ENCODE measurements around the gene CEP192. TPM values are rescaled to one million over a fixed set of nuclear protein-coding genes. Genes with fewer than 3 reads are reported as not detected.
A peak's percentile ranks its signal among the peaks of the same experiment; 100 is the strongest.

The CEP192 gene
- total and polyA plus RNA-seq, 3 donors from 2014 or later = 34.1 to 77.3 (median 61.2) TPM

- Histone ChIP-seq H3K27me3 (no peaks in the 10 kb centered on the region), H3K27ac (peak overlapping the region; percentile 16 to 55), H3K4me3 (no peak overlapping the region), H3K9me3 (no peaks in the 10 kb centered on the region), H3K36me3 (ENCODE audit: low read depth, missing control alignments) (no peaks in the 10 kb centered on the region), H3K4me1 (peaks cover 12% of the 10 kb centered on the region)
- WGBS, 2 donors = 64 to 66% methylated on average over 12 of the region's 12 CpGs
- no peak for DNase-seq
- TF ChIP-seq POLR2A (IDR thresholded peaks at IDR 0.05) (no peak), CTCF (IDR thresholded peaks at IDR 0.05) (no peak)
- intact Hi-C loops (cut with DNase I; ENCODE audit: low total_unique reads) = no loop called here
Observed at GRCh38 chr18:13006531-13007247, 15.5 kb downstream of the CEP192 start.

GRCh38 chr18:13007248-13007560, 16.0 kb downstream of the CEP192 start:
- TF ChIP-seq CTCF (IDR thresholded peaks at IDR 0.05) (no peak), POLR2A (IDR thresholded peaks at IDR 0.05) (no peak)
- no peaks in the 10 kb centered on the region for H3K36me3 ChIP-seq (ENCODE audit: low read depth, missing control alignments)
- intact Hi-C loops (cut with DNase I; ENCODE audit: low total_unique reads) = no loop called here
- peaks cover 12% of the 10 kb centered on the region for H3K4me1 ChIP-seq
- no peaks in the 10 kb centered on the region for H3K27me3 ChIP-seq
- no peak for DNase-seq
- WGBS, 2 donors = 46 to 68% methylated on average over 2 of the region's 2 CpGs
- no peaks in the 10 kb centered on the region for H3K9me3 ChIP-seq
- H3K27ac ChIP-seq = peak overlapping the region; percentile 16 to 55
- H3K4me3 ChIP-seq = no peak overlapping the region

- Histone ChIP-seq H3K9me3 (no peaks in the 10 kb centered on the region), H3K27ac (no peak overlapping the region), H3K27me3 (no peaks in the 10 kb centered on the region), H3K4me1 (peaks cover 2% of the 10 kb centered on the region), H3K36me3 (ENCODE audit: low read depth, missing control alignments) (no peaks in the 10 kb centered on the region), H3K4me3 (no peak overlapping the region)
- no peak for DNase-seq
- 92 to 97% methylated on average over 5 of the region's 5 CpGs for WGBS, 2 donors
- TF ChIP-seq POLR2A (IDR thresholded peaks at IDR 0.05) (no peak), CTCF (IDR thresholded peaks at IDR 0.05) (no peak)
- intact Hi-C loops (cut with DNase I; ENCODE audit: low total_unique reads) = no loop called here
Observed at GRCh38 chr18:13011719-13012118, 20.6 kb downstream of the CEP192 start.

GRCh38 chr18:13014232-13014631, 23.1 kb downstream of the CEP192 start:
- H3K4me3 ChIP-seq = no peak overlapping the region
- H3K4me1 ChIP-seq = no peaks in the 10 kb centered on the region
- no peaks in the 10 kb centered on the region for H3K9me3 ChIP-seq
- no peak overlapping the region for H3K27ac ChIP-seq
- no peak for DNase-seq
- no peaks in the 10 kb centered on the region for H3K36me3 ChIP-seq (ENCODE audit: low read depth, missing control alignments)
- TF ChIP-seq CTCF (IDR thresholded peaks at IDR 0.05) (no peak), POLR2A (IDR thresholded peaks at IDR 0.05) (no peak)
- intact Hi-C loops (cut with DNase I; ENCODE audit: low total_unique reads) = no loop called here
- WGBS, 2 donors = 69 to 84% methylated on average over 2 of the region's 2 CpGs
- no peaks in the 10 kb centered on the region for H3K27me3 ChIP-seq

- no peak for DNase-seq
- H3K9me3 ChIP-seq = no peaks in the 10 kb centered on the region
- intact Hi-C loops (cut with DNase I; ENCODE audit: low total_unique reads) = no loop called here
- H3K36me3 ChIP-seq (ENCODE audit: low read depth, missing control alignments) = no peaks in the 10 kb centered on the region
- no peak overlapping the region for H3K4me3 ChIP-seq
- no peaks in the 10 kb centered on the region for H3K27me3 ChIP-seq
- TF ChIP-seq CTCF (IDR thresholded peaks at IDR 0.05) = no peak
- no peak for TF ChIP-seq POLR2A (IDR thresholded peaks at IDR 0.05)
- H3K4me1 ChIP-seq = no peaks in the 10 kb centered on the region
- no peak overlapping the region for H3K27ac ChIP-seq
- WGBS, 2 donors = 90 to 96% methylated on average over 4 of the region's 4 CpGs
Observed at GRCh38 chr18:13014818-13015217, 23.7 kb downstream of the CEP192 start.

Measured in testis (tissue), 3 donors.